ENCODE measurements around the gene OOEP.

Gene OOEP

GRCh38 chr6:73343164-73343563 is 26.5 kb downstream of the OOEP start:
- no peaks in the 10 kb centered on the region for H3K27me3 ChIP-seq
- H3K4me1 ChIP-seq: no peaks in the 10 kb centered on the region
- no peak for TF ChIP-seq CTCF (IDR thresholded peaks at IDR 0.05; ENCODE audit: low read depth, low read length)
- H3K9me3 ChIP-seq: no peaks in the 10 kb centered on the region
- no peak overlapping the region for H3K4me3 ChIP-seq (ENCODE audit: low read depth, low read length)
- H3K36me3 ChIP-seq: no peaks in the 10 kb centered on the region
- DNase-seq: no peak

GRCh38 chr6:73342174-73342573 is 27.5 kb downstream of the OOEP start:
- H3K27me3 ChIP-seq: no peaks in the 10 kb centered on the region
- H3K4me1 ChIP-seq: no peaks in the 10 kb centered on the region
- H3K36me3 ChIP-seq: no peaks in the 10 kb centered on the region
- no peaks in the 10 kb centered on the region for H3K9me3 ChIP-seq
- DNase-seq: no peak
- TF ChIP-seq CTCF (IDR thresholded peaks at IDR 0.05; ENCODE audit: low read depth, low read length): no peak
- no peak overlapping the region for H3K4me3 ChIP-seq (ENCODE audit: low read depth, low read length)

- H3K27me3 ChIP-seq: no peaks in the 10 kb centered on the region
- no peaks in the 10 kb centered on the region for H3K4me1 ChIP-seq
- no peak for TF ChIP-seq CTCF (IDR thresholded peaks at IDR 0.05; ENCODE audit: low read depth, low read length)
- no peaks in the 10 kb centered on the region for H3K36me3 ChIP-seq
- H3K9me3 ChIP-seq: no peaks in the 10 kb centered on the region
- H3K4me3 ChIP-seq (ENCODE audit: low read depth, low read length): no peak overlapping the region
- DNase-seq: no peak
These were observed 28.4 kb downstream of the OOEP start for GRCh38 chr6:73341335-73341734.

- no peak for DNase-seq
- TF ChIP-seq CTCF (IDR thresholded peaks at IDR 0.05; ENCODE audit: low read depth, low read length): no peak
These were observed 29.6 kb downstream of the OOEP start for GRCh38 chr6:73340048-73340447.

GRCh38 chr6:73339340-73339739 is 30.4 kb downstream of the OOEP start:
- H3K27me3 ChIP-seq: no peaks in the 10 kb centered on the region
- no peaks in the 10 kb centered on the region for H3K9me3 ChIP-seq
- TF ChIP-seq CTCF (IDR thresholded peaks at IDR 0.05; ENCODE audit: low read depth, low read length): no peak
- no peak overlapping the region for H3K4me3 ChIP-seq (ENCODE audit: low read depth, low read length)
- no peaks in the 10 kb centered on the region for H3K36me3 ChIP-seq
- no peak for DNase-seq
- no peaks in the 10 kb centered on the region for H3K4me1 ChIP-seq

More at GRCh38 chr6:73340048-73340447, 29.6 kb downstream of the OOEP start:
- Histone ChIP-seq H3K36me3 (no peaks in the 10 kb centered on the region), H3K4me1 (no peaks in the 10 kb centered on the region), H3K27me3 (no peaks in the 10 kb centered on the region), H3K4me3 (ENCODE audit: low read depth, low read length) (no peak overlapping the region), H3K9me3 (no peaks in the 10 kb centered on the region)

GRCh38 chr6:73329201-73329600 is 40.5 kb downstream of the OOEP start:
- TF ChIP-seq CTCF (IDR thresholded peaks at IDR 0.05; ENCODE audit: low read depth, low read length): no peak
- H3K4me3 ChIP-seq (ENCODE audit: low read depth, low read length): no peak overlapping the region
- H3K4me1 ChIP-seq: no peaks in the 10 kb centered on the region
- H3K27me3 ChIP-seq: no peaks in the 10 kb centered on the region; the same call in 1 of the 2 replicates
- DNase-seq: no peak
- no peaks in the 10 kb centered on the region for H3K36me3 ChIP-seq
- no peaks in the 10 kb centered on the region for H3K9me3 ChIP-seq

Data from BE2C (cell line).